Tibial nerve (tissue), 3 donors: ENCODE results near the gene RBM20.

ENCODE experiments used
- POLR2A ChIP-seq, 2 donors: fragments of 450-650 bp; IDR thresholded peaks; one replicate each; pipeline ENCODE4 v1.6.1; 2017; ENCODE audit warnings: antibody characterized with exemption in 2 of 2, mild to moderate bottlenecking in 2 of 2, moderate library complexity in 2 of 2
- TF ChIP-seq, protein P1 (sequence below), 5 experiments: fragments of 200-600 bp in 3 of 5; fragments of 450-650 bp in 2 of 5; sonication (generic) in 3 of 5; IDR thresholded peaks; one replicate each; pipeline ENCODE4 v1.5.1; 2016 to 2019; ENCODE audit warnings: antibody characterized with exemption in 5 of 5, mild to moderate bottlenecking in 3 of 5, moderate library complexity in 2 of 5

DNA sequence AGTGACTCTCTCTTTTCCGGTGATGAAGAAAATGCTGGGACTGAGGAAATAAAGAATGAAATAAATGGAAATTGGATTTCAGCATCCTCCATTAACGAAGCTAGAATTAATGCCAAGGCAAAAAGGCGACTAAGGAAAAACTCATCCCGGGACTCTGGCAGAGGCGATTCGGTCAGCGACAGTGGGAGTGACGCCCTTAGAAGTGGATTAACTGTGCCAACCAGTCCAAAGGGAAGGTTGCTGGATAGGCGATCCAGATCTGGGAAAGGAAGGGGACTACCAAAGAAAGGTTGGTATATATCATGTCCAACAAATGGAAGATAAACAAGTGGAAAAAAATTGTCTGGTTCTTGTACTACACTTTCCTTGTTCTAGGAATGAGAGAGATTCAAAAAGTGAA, 237.1 kb downstream of the RBM20 start:
- TF ChIP-seq, protein P1, sequence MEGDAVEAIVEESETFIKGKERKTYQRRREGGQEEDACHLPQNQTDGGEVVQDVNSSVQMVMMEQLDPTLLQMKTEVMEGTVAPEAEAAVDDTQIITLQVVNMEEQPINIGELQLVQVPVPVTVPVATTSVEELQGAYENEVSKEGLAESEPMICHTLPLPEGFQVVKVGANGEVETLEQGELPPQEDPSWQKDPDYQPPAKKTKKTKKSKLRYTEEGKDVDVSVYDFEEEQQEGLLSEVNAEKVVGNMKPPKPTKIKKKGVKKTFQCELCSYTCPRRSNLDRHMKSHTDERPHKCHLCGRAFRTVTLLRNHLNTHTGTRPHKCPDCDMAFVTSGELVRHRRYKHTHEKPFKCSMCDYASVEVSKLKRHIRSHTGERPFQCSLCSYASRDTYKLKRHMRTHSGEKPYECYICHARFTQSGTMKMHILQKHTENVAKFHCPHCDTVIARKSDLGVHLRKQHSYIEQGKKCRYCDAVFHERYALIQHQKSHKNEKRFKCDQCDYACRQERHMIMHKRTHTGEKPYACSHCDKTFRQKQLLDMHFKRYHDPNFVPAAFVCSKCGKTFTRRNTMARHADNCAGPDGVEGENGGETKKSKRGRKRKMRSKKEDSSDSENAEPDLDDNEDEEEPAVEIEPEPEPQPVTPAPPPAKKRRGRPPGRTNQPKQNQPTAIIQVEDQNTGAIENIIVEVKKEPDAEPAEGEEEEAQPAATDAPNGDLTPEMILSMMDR (IDR thresholded peaks at IDR 0.05) = no peak
- TF ChIP-seq POLR2A (IDR thresholded peaks at IDR 0.05) = no peak
